HEK293 (cell line): ENCODE results near the gene LAIR2.

Experiments
- PRDM1 ChIP-seq: fragments of 450-650 bp; formaldehyde crosslinking; IDR thresholded peaks from 2 replicates; pipeline ENCODE4; 2016; ENCODE audit warnings: missing biosample characterization, missing genetic modification characterization
- TRIM28 ChIP-seq: IDR thresholded peaks from 2 replicates; pipeline ENCODE4 v1.6.1; 2011; ENCODE audit warnings: low read length, control low read depth, borderline replicate concordance
- YY1 ChIP-seq: fragments of 450-650 bp; formaldehyde crosslinking; IDR thresholded peaks from 2 replicates; pipeline ENCODE4 v1.5.1; 2018; ENCODE audit warnings: missing biosample characterization, missing genetic modification characterization
- ZNF146 ChIP-seq: fragments of 450-650 bp; formaldehyde crosslinking; IDR thresholded peaks from 2 replicates; pipeline ENCODE4 v1.5.1; 2016; ENCODE audit warnings: missing biosample characterization, missing genetic modification characterization
- ZNF175 ChIP-seq: fragments of 450-650 bp; formaldehyde crosslinking; IDR thresholded peaks from 2 replicates; pipeline ENCODE4 v1.5.1; 2016; ENCODE audit warnings: missing biosample characterization, missing genetic modification characterization
- ZNF184 ChIP-seq: fragments of 450-650 bp; IDR thresholded peaks from 2 replicates; pipeline ENCODE4 v1.5.1; 2018; ENCODE audit warnings: missing biosample characterization, mild to moderate bottlenecking, missing genetic modification characterization
- ZNF214 ChIP-seq: fragments of 450-650 bp; formaldehyde crosslinking; IDR thresholded peaks from 2 replicates; pipeline ENCODE4 v1.5.1; 2017; ENCODE audit warnings: missing biosample characterization, mild to moderate bottlenecking, missing genetic modification characterization, borderline replicate concordance
- ZNF274 ChIP-seq, 2 experiments: fragments of 200-500 bp in 1 of 2; fragments of 450-650 bp in 1 of 2; sonication (Bioruptor generic) in 1 of 2; formaldehyde crosslinking in 1 of 2; IDR thresholded peaks; 2 replicates each; pipeline versions ENCODE4 v1.5.1 to v1.6.1; 2014 to 2016; ENCODE audit warnings: borderline replicate concordance in 1 of 2, inconsistent platforms in 1 of 2, low read length in 1 of 2, missing biosample characterization in 1 of 2, missing genetic modification characterization in 1 of 2
- ZNF530 ChIP-seq: fragments of 450-650 bp; formaldehyde crosslinking; IDR thresholded peaks from 2 replicates; pipeline ENCODE4 v1.5.1; 2016; ENCODE audit warnings: low read depth, missing biosample characterization, missing genetic modification characterization
- ZNF600 ChIP-seq: fragments of 450-650 bp; formaldehyde crosslinking; IDR thresholded peaks from 2 replicates; pipeline ENCODE4 v1.5.1; 2016; ENCODE audit warnings: missing biosample characterization, missing genetic modification characterization
- ZNF670 ChIP-seq: fragments of 450-650 bp; formaldehyde crosslinking; IDR thresholded peaks from 2 replicates; pipeline ENCODE4 v1.5.1; 2016; ENCODE audit warnings: missing biosample characterization, missing genetic modification characterization, low read depth
- ZNF776 ChIP-seq: fragments of 450-650 bp; formaldehyde crosslinking; IDR thresholded peaks from 2 replicates; pipeline ENCODE4 v1.5.0; 2017; ENCODE audit warnings: missing biosample characterization, missing genetic modification characterization, borderline replicate concordance
- TF ChIP-seq, protein P1 (sequence below): fragments of 450-650 bp; formaldehyde crosslinking; IDR thresholded peaks from 2 replicates; pipeline ENCODE4 v1.5.1; 2017; ENCODE audit warnings: missing biosample characterization, missing genetic modification characterization
- TF ChIP-seq, protein P2 (sequence below): fragments of 450-650 bp; formaldehyde crosslinking; IDR thresholded peaks from 2 replicates; pipeline ENCODE4 v1.5.1; 2016; ENCODE audit warnings: missing biosample characterization, missing genetic modification characterization

DNA sequence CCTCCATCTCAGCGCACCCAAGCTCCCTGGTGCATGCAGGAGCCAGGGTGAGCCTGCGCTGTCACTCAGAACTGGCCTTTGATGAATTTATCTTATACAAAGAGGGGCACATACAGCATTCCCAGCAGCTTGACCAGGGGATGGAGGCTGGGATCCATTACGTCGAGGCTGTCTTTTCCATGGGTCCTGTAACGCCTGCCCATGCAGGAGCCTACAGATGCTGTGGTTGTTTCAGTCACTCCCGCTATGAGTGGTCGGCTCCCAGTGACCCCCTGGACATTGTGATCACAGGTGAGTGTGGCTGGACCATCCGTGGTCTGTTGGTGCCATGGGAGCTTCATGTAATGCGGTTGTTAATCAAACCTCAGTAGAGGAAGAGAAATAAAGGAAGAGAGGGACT is 33.0 kb downstream of the LAIR2 start:
- TF ChIP-seq, protein P1, sequence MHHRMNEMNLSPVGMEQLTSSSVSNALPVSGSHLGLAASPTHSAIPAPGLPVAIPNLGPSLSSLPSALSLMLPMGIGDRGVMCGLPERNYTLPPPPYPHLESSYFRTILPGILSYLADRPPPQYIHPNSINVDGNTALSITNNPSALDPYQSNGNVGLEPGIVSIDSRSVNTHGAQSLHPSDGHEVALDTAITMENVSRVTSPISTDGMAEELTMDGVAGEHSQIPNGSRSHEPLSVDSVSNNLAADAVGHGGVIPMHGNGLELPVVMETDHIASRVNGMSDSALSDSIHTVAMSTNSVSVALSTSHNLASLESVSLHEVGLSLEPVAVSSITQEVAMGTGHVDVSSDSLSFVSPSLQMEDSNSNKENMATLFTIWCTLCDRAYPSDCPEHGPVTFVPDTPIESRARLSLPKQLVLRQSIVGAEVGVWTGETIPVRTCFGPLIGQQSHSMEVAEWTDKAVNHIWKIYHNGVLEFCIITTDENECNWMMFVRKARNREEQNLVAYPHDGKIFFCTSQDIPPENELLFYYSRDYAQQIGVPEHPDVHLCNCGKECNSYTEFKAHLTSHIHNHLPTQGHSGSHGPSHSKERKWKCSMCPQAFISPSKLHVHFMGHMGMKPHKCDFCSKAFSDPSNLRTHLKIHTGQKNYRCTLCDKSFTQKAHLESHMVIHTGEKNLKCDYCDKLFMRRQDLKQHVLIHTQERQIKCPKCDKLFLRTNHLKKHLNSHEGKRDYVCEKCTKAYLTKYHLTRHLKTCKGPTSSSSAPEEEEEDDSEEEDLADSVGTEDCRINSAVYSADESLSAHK: no peak
- TF ChIP-seq ZNF184 (tag by site-specific recombination) (no peak), ZNF530 (tag by site-specific recombination) (no peak), ZNF274 (IDR thresholded peaks at IDR 0.05; ENCODE audit: low read length) (no peak), ZNF274 (tag by site-specific recombination; IDR thresholded peaks at IDR 0.05; ENCODE audit: borderline replicate concordance) (no peak), ZNF776 (tag by site-specific recombination) (no peak), YY1 (tag by site-specific recombination) (no peak), ZNF670 (tag by site-specific recombination) (no peak), ZNF175 (tag by site-specific recombination) (no peak), PRDM1 (tag by site-specific recombination) (no peak), ZNF600 (no peak), TRIM28 (no peak), ZNF146 (tag by site-specific recombination) (no peak), ZNF214 (tag by site-specific recombination) (no peak)
- TF ChIP-seq, protein P2, sequence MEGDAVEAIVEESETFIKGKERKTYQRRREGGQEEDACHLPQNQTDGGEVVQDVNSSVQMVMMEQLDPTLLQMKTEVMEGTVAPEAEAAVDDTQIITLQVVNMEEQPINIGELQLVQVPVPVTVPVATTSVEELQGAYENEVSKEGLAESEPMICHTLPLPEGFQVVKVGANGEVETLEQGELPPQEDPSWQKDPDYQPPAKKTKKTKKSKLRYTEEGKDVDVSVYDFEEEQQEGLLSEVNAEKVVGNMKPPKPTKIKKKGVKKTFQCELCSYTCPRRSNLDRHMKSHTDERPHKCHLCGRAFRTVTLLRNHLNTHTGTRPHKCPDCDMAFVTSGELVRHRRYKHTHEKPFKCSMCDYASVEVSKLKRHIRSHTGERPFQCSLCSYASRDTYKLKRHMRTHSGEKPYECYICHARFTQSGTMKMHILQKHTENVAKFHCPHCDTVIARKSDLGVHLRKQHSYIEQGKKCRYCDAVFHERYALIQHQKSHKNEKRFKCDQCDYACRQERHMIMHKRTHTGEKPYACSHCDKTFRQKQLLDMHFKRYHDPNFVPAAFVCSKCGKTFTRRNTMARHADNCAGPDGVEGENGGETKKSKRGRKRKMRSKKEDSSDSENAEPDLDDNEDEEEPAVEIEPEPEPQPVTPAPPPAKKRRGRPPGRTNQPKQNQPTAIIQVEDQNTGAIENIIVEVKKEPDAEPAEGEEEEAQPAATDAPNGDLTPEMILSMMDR (tag by site-specific recombination): no peak
